GM21619 (cell line): ENCODE measurements around the gene CADM2.

Experiments used
- ATAC-seq: cut with Tn5 transposase; IDR thresholded peaks from one replicate; pipeline ENCODE4 v1.9.1; 2021; ENCODE audit not compliant: unreplicated experiment

CADM2 gene

GRCh38 chr3:85554153-85554552, 595.4 kb downstream of the CADM2 start:
- ATAC-seq = no peak

GRCh38 chr3:85560088-85560785, 601.4 kb downstream of the CADM2 start:
- ATAC-seq = no peak

GRCh38 chr3:85567071-85567676, 608.4 kb downstream of the CADM2 start:
- no peak for ATAC-seq

GRCh38 chr3:85570819-85571218, 612.0 kb downstream of the CADM2 start:
- ATAC-seq = no peak

- ATAC-seq = no peak
Observed at GRCh38 chr3:85571835-85572234, 613.0 kb downstream of the CADM2 start.

GRCh38 chr3:85572426-85572825, 613.6 kb downstream of the CADM2 start:
- no peak for ATAC-seq

- no peak for ATAC-seq
Observed at GRCh38 chr3:85572978-85573377, 614.2 kb downstream of the CADM2 start.

GRCh38 chr3:85574006-85574705, 615.4 kb downstream of the CADM2 start:
- no peak for ATAC-seq

- peak; percentile 89 for ATAC-seq
Observed at GRCh38 chr3:85576091-85576690, 617.4 kb downstream of the CADM2 start.

- no peak for ATAC-seq
Observed at GRCh38 chr3:85576697-85577200, 618.0 kb downstream of the CADM2 start.

GRCh38 chr3:85584779-85585356, 626.1 kb downstream of the CADM2 start:
- no peak for ATAC-seq

- ATAC-seq = no peak
Observed at GRCh38 chr3:85586018-85586417, 627.2 kb downstream of the CADM2 start.

GRCh38 chr3:85589145-85589544, 630.4 kb downstream of the CADM2 start:
- no peak for ATAC-seq

GRCh38 chr3:85591451-85591850, 632.7 kb downstream of the CADM2 start:
- ATAC-seq = no peak

- no peak for ATAC-seq
Observed at GRCh38 chr3:85592256-85592655, 633.5 kb downstream of the CADM2 start.

- no peak for ATAC-seq
Observed at GRCh38 chr3:85594676-85595075, 635.9 kb downstream of the CADM2 start.

- ATAC-seq = no peak
Observed at GRCh38 chr3:85603378-85603777, 644.6 kb downstream of the CADM2 start.

GRCh38 chr3:85604641-85605040, 645.9 kb downstream of the CADM2 start:
- no peak for ATAC-seq

- ATAC-seq = no peak
Observed at GRCh38 chr3:85605066-85605465, 646.3 kb downstream of the CADM2 start.

GRCh38 chr3:85626662-85627061, 667.9 kb downstream of the CADM2 start:
- no peak for ATAC-seq

GRCh38 chr3:85627932-85628331, 669.1 kb downstream of the CADM2 start:
- ATAC-seq = no peak
